GM21423 (cell line): Measurements from ENCODE around the gene BMAL2.

ENCODE experiments used
- ATAC-seq: cut with Tn5 transposase; IDR thresholded peaks from one replicate; pipeline ENCODE4 v1.9.1; 2021; ENCODE audit warnings: mild to moderate bottlenecking, moderate library complexity; ENCODE audit not compliant: unreplicated experiment

Gene BMAL2

GRCh38 chr12:27332714-27333402 is at the start of gene BMAL2:
Gene BMAL2 (plus strand): TSS chr12:27332836. CDS start chr12:27333073, 237 bp downstream.
- ATAC-seq, result peak; percentile 32

DNA sequence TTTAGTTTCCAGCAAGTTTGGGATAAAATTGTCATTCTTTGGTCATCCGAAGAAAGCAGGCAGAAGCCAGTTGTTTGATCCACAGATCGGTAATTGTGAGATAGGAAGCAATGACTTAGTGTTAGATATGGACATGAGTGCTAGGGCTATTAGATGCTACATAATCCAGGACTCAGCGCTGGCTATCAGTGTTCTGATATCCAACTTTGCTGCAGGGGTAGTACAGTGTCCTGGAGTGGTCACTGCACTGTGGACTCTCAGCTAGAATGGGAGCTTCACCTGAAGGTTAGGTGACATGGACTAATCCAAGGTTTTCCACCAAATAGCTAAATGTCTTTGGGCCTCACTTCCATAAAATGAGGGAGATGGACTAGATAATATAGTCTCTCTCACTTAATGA is 48.6 kb upstream of the BMAL2 start:
- ATAC-seq, result no peak

DNA sequence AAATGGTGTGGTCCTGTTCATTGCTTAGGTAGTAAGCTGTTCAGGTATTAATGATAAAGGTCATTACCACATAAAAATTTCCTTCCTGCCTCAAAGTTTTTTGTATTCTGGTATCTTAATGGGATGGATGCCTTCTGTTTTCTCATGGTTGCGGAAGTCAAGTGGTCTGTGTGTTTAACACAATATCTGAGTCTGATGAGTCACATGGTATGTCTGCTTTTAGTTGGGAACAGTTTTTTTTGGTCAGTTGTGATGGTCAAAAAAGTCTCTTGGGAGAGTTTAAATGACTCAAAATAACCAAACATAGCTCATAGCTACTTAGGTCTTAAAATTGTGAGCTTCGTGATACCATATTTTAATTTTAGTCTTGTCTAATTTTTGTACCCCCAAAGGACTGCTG is 47.9 kb upstream of the BMAL2 start:
- peak; percentile 44 for ATAC-seq

- ATAC-seq, result no peak
Measured at GRCh38 chr12:27285403-27285802, 47.2 kb upstream of the BMAL2 start.

DNA sequence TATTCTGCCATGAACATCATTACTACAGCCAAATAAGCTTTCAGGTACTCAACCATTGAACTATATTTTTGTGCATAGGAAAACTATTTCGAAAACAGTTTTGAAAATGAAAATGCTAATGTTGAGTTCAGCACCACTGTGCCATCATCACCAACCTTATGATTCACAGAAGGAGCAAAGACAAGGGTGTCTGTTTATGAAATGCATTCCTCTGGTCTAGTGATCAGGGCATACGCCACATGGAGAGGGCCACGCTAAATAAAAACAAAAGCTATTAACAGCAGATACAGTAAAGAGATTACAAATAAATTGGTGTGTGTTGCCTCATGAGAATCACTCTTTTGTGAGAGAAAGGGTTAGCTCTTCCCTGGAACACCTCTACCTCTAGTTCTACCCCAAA is 43.2 kb upstream of the BMAL2 start:
- no peak for ATAC-seq

DNA sequence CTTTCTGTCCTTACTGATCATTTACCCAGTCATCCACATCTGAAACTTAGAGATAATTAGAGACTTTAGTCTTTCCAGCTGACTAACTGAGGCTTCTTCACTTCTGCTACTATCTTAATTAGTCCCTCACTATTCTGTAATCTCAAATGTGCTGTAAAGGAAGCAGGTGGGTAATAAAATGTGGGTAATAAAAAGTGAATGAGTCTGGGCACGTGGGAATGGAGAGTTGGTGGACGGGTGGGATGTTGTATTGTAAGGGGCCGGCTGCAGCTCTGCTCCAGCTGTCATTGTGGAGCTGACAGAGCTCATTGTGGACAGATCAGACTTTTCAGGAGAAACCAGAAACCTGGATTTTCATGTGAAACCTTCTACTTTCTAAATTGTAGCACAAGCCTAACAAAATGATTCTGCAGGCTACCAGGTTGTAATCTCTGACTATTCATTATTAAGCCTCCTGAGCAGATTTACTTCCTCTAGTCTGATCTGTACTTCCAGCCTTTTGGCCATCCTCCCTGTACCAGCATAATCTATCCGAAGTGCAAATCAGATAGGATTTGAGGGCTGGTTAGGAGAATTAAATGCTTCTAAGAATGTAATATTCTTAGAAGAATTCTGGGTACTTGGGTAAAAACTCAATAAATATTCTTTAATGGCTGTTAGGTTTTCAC is 42.0 kb upstream of the BMAL2 start:
- ATAC-seq, result no peak

GRCh38 chr12:27291862-27292261 is 40.8 kb upstream of the BMAL2 start:
- ATAC-seq, result no peak

- ATAC-seq, result no peak
Measured at GRCh38 chr12:27292718-27293117, 39.9 kb upstream of the BMAL2 start.

DNA sequence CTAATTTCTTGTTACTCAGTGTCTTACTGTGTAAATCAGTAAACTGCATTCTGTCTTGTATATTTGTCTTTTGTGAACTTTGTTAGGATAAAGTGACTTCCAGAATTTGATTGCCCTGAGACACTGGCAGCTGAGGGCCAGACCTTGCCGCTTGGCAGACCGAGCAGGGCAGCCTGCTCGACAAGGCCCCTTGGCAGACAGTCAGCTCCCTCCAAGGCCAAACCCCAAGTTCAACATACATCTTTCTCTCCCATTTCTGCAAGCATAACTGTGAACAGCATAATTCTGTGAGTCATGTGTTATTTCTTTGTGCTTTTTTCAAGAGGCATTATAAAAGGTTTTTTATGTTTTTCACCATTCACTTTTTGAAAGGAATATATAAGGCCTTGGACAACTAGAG is 39.2 kb upstream of the BMAL2 start:
- ATAC-seq, result no peak

- no peak for ATAC-seq
Measured at GRCh38 chr12:27296674-27297073, 36.0 kb upstream of the BMAL2 start.

DNA sequence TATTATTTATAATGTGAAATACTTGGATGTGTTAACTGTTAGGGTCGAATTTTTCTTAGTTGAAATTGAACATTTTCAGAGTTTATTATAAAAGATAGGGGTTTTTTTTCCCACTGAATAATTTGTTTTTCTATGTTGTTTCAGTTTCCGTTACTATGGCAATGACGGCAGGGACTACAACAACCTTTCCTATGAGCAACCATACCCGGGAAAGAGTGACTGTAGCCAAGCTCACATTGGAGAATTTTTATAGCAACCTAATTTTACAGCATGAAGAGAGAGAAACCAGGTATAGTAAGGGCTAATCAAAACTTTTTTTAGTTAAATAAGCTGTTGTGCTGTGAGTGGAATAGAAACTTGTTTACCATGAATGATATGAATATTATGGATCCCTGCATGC is 35.1 kb upstream of the BMAL2 start:
- no peak for ATAC-seq

GRCh38 chr12:27299102-27299501 is 33.5 kb upstream of the BMAL2 start:
- ATAC-seq, result no peak

DNA sequence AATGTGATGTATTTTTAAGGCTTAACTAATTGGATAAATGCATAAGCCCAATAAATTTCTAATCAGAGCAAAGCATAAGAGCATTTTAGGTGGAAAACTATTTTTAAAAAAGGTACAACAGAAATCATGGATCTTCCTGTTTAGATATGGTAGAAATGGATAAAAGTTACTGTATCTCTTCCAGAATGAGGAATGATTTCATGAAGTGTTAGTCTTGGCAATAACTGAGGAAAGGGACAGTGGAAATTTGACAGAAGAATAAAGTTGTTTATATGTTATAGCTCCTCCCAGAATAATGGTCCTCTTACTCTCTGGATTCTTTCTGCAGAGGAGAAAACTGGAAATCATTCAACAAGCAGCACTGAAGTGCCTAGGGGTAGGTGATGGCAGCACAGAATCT is 32.4 kb upstream of the BMAL2 start:
- ATAC-seq, result no peak

GRCh38 chr12:27303139-27304111 is 29.2 kb upstream of the BMAL2 start:
- no peak for ATAC-seq

- no peak for ATAC-seq
Measured at GRCh38 chr12:27304856-27305255, 27.8 kb upstream of the BMAL2 start.

DNA sequence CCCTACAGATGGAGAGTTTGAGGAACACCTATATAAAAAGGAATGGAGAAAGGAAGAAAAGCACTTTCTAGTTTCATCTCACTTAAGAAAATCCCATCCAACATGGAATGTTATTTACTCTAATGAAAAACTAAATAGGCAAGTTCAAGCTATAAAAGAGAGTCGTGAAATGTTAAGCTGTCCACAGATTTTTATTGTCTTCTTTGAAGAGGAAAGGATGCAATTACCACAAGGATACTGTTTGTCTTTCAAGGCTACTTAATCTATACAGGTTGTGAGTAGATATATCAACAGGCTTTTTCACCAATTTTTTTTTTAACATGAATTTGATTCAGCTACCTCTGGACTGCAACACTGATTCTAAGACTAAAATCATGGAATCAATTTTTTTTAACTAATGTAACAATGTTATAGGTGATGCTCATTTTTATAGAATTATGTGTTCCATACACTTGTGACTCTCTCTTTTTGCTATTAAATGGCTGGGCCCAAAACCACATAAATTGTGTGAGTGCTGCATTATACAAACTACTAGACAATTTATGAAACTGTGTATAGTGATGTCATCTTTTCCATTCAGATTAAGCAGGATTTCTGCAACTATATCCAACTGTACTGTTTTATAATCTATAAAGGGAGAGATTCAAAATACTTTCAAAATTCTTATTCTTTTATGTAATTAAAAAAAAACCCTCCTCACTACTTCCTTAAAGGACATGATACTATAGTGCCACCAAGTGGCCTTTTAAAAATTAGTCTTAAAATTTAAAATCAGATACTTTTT is 26.8 kb upstream of the BMAL2 start:
- no peak for ATAC-seq

GRCh38 chr12:27309293-27309994 is 23.2 kb upstream of the BMAL2 start:
- peak; percentile 46 for ATAC-seq

- ATAC-seq, result no peak
Measured at GRCh38 chr12:27309995-27310315, 22.7 kb upstream of the BMAL2 start.

DNA sequence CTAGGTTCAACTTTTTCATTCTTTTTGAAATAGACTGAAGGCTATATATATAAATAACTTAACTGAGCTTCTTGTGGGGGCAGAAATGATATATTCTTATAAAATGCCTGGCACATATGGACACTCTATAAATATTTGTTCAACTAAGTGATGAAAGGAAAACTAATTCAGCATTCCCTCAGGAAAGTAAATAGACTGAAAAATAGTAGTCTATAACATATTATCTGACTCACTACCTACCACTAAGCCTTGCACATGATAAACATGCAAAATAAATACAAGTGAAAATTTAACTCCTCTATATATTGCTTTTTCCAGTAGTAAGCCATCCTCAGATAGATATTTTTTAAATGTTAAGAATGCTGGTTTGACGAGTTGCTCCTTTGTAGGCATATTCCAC is 15.7 kb upstream of the BMAL2 start:
- ATAC-seq, result no peak

DNA sequence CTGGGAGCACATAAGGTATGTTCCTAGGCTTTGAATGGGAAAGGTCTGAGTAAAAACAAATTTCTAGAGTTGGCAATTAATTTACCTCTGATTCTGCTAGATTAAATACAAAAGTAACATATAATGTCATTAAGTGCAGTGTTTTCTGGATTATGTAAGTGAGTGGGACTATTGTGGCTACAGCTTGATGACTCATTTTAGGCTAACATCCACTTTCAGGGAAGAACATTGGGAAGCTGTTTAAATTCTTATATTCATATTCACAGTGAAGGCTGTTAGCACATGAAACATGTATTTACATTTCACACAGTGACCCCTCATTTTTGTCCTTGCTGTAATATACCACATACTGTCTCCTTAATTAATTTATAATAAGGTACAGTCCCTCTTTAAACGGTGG is 13.2 kb upstream of the BMAL2 start:
- no peak for ATAC-seq
